Measurements from ENCODE around the gene ARPP19. TPM values are rescaled to one million over a fixed set of nuclear protein-coding genes. Genes with fewer than 3 reads are reported as not detected.

ARPP19 gene
- total and polyA plus RNA-seq, 7 donors = 26.4 to 177 (median 110) TPM

- intact Hi-C loops (cut with DNase I) = no loop called here
- no peak overlapping the region for H3K4me3 ChIP-seq
- H3K9me3 ChIP-seq = no peaks in the 10 kb centered on the region
- H3K36me3 ChIP-seq = no peaks in the 10 kb centered on the region
- peaks cover 0 to 9% (median 3%) of the 10 kb centered on the region in 4 donors for H3K4me1 ChIP-seq
- H3K27me3 ChIP-seq = no peaks in the 10 kb centered on the region
- no peak for DNase-seq
- 86 to 93% methylated on average over 6 of the region's 6 CpGs for WGBS, 2 donors
- no peak overlapping the region for H3K27ac ChIP-seq
- TF ChIP-seq POLR2AphosphoS5 (IDR thresholded peaks at IDR 0.05) = no peak
- no peak for TF ChIP-seq POLR2A (IDR thresholded peaks at IDR 0.05)
- no peak for TF ChIP-seq CTCF (IDR thresholded peaks at IDR 0.05)
- TF ChIP-seq EP300 (IDR thresholded peaks at IDR 0.05) = no peak
These were observed 63.7 kb downstream of the ARPP19 start for GRCh38 chr15:52505151-52505550.

GRCh38 chr15:52503788-52504496 is 64.9 kb downstream of the ARPP19 start:
- Histone ChIP-seq H3K4me1 (peaks cover 0 to 9% (median 3%) of the 10 kb centered on the region in 4 donors), H3K27ac (no peak overlapping the region), H3K9me3 (no peaks in the 10 kb centered on the region), H3K36me3 (no peaks in the 10 kb centered on the region), H3K4me3 (no peak overlapping the region), H3K27me3 (no peaks in the 10 kb centered on the region)
- DNase-seq = no peak
- intact Hi-C loops (cut with DNase I) = no loop called here
- TF ChIP-seq POLR2A (IDR thresholded peaks at IDR 0.05) (no peak), CTCF (IDR thresholded peaks at IDR 0.05) (no peak), POLR2AphosphoS5 (IDR thresholded peaks at IDR 0.05) (no peak), EP300 (IDR thresholded peaks at IDR 0.05) (no peak)
- 67 to 77% methylated on average over 5 of the region's 5 CpGs for WGBS, 2 donors

GRCh38 chr15:52502608-52503007 is 66.2 kb downstream of the ARPP19 start:
- Histone ChIP-seq H3K27me3 (no peaks in the 10 kb centered on the region), H3K27ac (no peak overlapping the region), H3K4me1 (peaks cover 0 to 9% (median 3%) of the 10 kb centered on the region in 4 donors), H3K9me3 (no peaks in the 10 kb centered on the region), H3K36me3 (no peaks in the 10 kb centered on the region), H3K4me3 (no peak overlapping the region)
- DNase-seq = no peak
- TF ChIP-seq CTCF (IDR thresholded peaks at IDR 0.05) (no peak), POLR2AphosphoS5 (IDR thresholded peaks at IDR 0.05) (no peak), EP300 (IDR thresholded peaks at IDR 0.05) (no peak), POLR2A (IDR thresholded peaks at IDR 0.05) (no peak)
- WGBS, 2 donors = 77 to 83% methylated on average over 1 of the region's 1 CpG
- intact Hi-C loops (cut with DNase I) = no loop called here

GRCh38 chr15:52499506-52499905 is 69.3 kb downstream of the ARPP19 start:
- no peak for TF ChIP-seq POLR2AphosphoS5 (IDR thresholded peaks at IDR 0.05)
- no peak for TF ChIP-seq CTCF (IDR thresholded peaks at IDR 0.05)
- TF ChIP-seq POLR2A (IDR thresholded peaks at IDR 0.05) = no peak
- TF ChIP-seq EP300 (IDR thresholded peaks at IDR 0.05) = no peak
- Histone ChIP-seq H3K27ac (no peak overlapping the region), H3K27me3 (no peaks in the 10 kb centered on the region), H3K9me3 (no peaks in the 10 kb centered on the region), H3K4me3 (no peak overlapping the region), H3K4me1 (no peaks in the 10 kb centered on the region), H3K36me3 (no peaks in the 10 kb centered on the region)
- WGBS, 2 donors = 88 to 90% methylated on average over 3 of the region's 3 CpGs
- intact Hi-C loops (cut with DNase I) = no loop called here
- no peak for DNase-seq

- no peaks in the 10 kb centered on the region for H3K36me3 ChIP-seq
- H3K27ac ChIP-seq = no peak overlapping the region
- DNase-seq = no peak
- intact Hi-C loops (cut with DNase I) = no loop called here
- no peak overlapping the region for H3K4me3 ChIP-seq
- TF ChIP-seq POLR2A (IDR thresholded peaks at IDR 0.05) (no peak), POLR2AphosphoS5 (IDR thresholded peaks at IDR 0.05) (no peak), CTCF (IDR thresholded peaks at IDR 0.05) (no peak), EP300 (IDR thresholded peaks at IDR 0.05) (no peak)
- no peaks in the 10 kb centered on the region for H3K9me3 ChIP-seq
- H3K4me1 ChIP-seq = no peaks in the 10 kb centered on the region
- no peaks in the 10 kb centered on the region for H3K27me3 ChIP-seq
These were observed 70.1 kb downstream of the ARPP19 start for GRCh38 chr15:52498706-52499105.
